Esophagus squamous epithelium (tissue), 4 donors: ENCODE measurements around the gene VARS2.

Source experiments
- CTCF ChIP-seq, 6 experiments: fragments of 450-650 bp in 4 of 6; fragments of 200-600 bp in 2 of 6; sonication (generic) in 2 of 6; IDR thresholded peaks; one replicate each; pipeline ENCODE4 v1.5.1; 2016 to 2019; ENCODE audit warnings: antibody characterized with exemption in 6 of 6, mild to moderate bottlenecking in 4 of 6, moderate library complexity in 4 of 6
- POLR2A ChIP-seq, 4 donors: fragments of 450-650 bp; IDR thresholded peaks; one replicate each; pipeline ENCODE4 v1.6.1; 2017; ENCODE audit warnings: antibody characterized with exemption in 4 of 4, mild to moderate bottlenecking in 4 of 4, moderate library complexity in 3 of 4

- peak in 1 of 4 donors; percentile 26 for TF ChIP-seq POLR2A (IDR thresholded peaks at IDR 0.05)
- no peak for TF ChIP-seq CTCF (IDR thresholded peaks at IDR 0.05)
These were observed 32.4 kb upstream of the VARS2 start for GRCh38 chr6:30881392-30882203.
